HepG2 (cell line): ENCODE measurements around the gene LILRB5. TPM values are rescaled to one million over a fixed set of nuclear protein-coding genes. Genes with fewer than 3 reads are reported as not detected.
A peak's percentile ranks its signal among the peaks of the same experiment; 100 is the strongest.

Source experiments
- ARID4A ChIP-seq: sonication (generic); formaldehyde crosslinking; IDR thresholded peaks from 2 replicates; pipeline ENCODE4 v1.5.0; 2020; ENCODE audit warnings: mild to moderate bottlenecking, missing genetic modification reagents, borderline replicate concordance
- FUBP1 ChIP-seq: sonication (generic); formaldehyde crosslinking; IDR thresholded peaks from 2 replicates; pipeline ENCODE4 v1.5.1; 2020; ENCODE audit warnings: missing genetic modification reagents, mild to moderate bottlenecking, borderline replicate concordance
- HBP1 ChIP-seq: IDR thresholded peaks from 2 replicates; pipeline ENCODE4 v1.6.1; 2016; ENCODE audit warnings: low read depth, control low read depth
- HDAC2 ChIP-seq: sonication (generic); formaldehyde crosslinking; IDR thresholded peaks from 2 replicates; pipeline ENCODE4 v1.4.0; 2020; ENCODE audit warnings: missing genetic modification reagents
- KAT8 ChIP-seq: IDR thresholded peaks from 2 replicates; pipeline ENCODE4 v1.6.1; 2016; ENCODE audit warnings: missing genetic modification reagents, missing compliant biosample characterization
- PAWR ChIP-seq: sonication (generic); formaldehyde crosslinking; IDR thresholded peaks from 2 replicates; pipeline ENCODE4 v1.4.0; 2020; ENCODE audit warnings: missing genetic modification reagents, mild to moderate bottlenecking, borderline replicate concordance
- REL ChIP-seq: sonication (generic); formaldehyde crosslinking; conservative IDR thresholded peaks from 2 replicates; pipeline ENCODE4 v1.8.0; 2022; ENCODE audit warnings: mild to moderate bottlenecking, missing genetic modification reagents, moderate library complexity
- REST ChIP-seq, 2 experiments: IDR thresholded peaks; 2 replicates each; pipeline ENCODE4 v1.6.1; 2011 to 2012; ENCODE audit warnings: low read length in 2 of 2, borderline replicate concordance in 1 of 2, low read depth in 1 of 2, mild to moderate bottlenecking in 1 of 2, moderate library complexity in 1 of 2
- SAP130 ChIP-seq: IDR thresholded peaks from 2 replicates; pipeline ENCODE4 v1.6.1; 2016; ENCODE audit warnings: low read depth
- TCF7 ChIP-seq: sonication (generic); IDR thresholded peaks from 2 replicates; pipeline ENCODE4 v1.6.1; 2016; ENCODE audit warnings: antibody characterized with exemption, low read depth
- YY1 ChIP-seq: IDR thresholded peaks from 2 replicates; pipeline ENCODE4 v1.6.1; 2011; ENCODE audit warnings: low read length, low read depth, moderate library complexity, mild to moderate bottlenecking; ENCODE audit not compliant: insufficient read depth, insufficient replicate concordance
- ZBTB39 ChIP-seq: sonication (generic); formaldehyde crosslinking; IDR thresholded peaks from 2 replicates; pipeline ENCODE4 v1.5.0; 2020; ENCODE audit warnings: missing genetic modification reagents
- ZFP36L2 ChIP-seq: sonication (generic); formaldehyde crosslinking; IDR thresholded peaks from 2 replicates; pipeline ENCODE4 v1.4.0; 2020; ENCODE audit warnings: missing genetic modification reagents
- ZNF33A ChIP-seq: sonication (generic); formaldehyde crosslinking; IDR thresholded peaks from 2 replicates; pipeline ENCODE4 v1.5.1; 2020; ENCODE audit warnings: missing genetic modification reagents, mild to moderate bottlenecking, moderate library complexity, borderline replicate concordance
- polyA plus RNA-seq, 8 experiments: library from polyadenylated mRNA; depleted of rRNA in 3 of 8; stranded (reverse) in 7 of 8; unstranded in 1 of 8; fragments of >200 nt; fragmentation: Illumina TruSeq in 4 of 8; extraction: Trizol in 4 of 8; gene quantifications; 2 replicates each; pipeline versions ENCODE4 v1.2.1 to v1.2.3, GENCODE V29; 2011 to 2016; ENCODE audit warnings: low read depth in 4 of 8, missing spikeins in 1 of 8, mixed read lengths in 1 of 8; ENCODE audit not compliant: insufficient read depth in 1 of 8
- total RNA-seq, 5 experiments: library from RNA; depleted of rRNA; stranded (reverse); fragments of >200 nt; fragmentation: Illumina TruSeq; extraction: Trizol; gene quantifications; 2 replicates each; pipeline ENCODE4 v1.2.3, GENCODE V29; 2016; ENCODE audit warnings: low read depth in 1 of 5

Gene LILRB5
- total and polyA plus RNA-seq, 2 of the 13 experiments (the other 11 are each of a cell fraction or from before 2014, with no cell fraction given): not detected

GRCh38 chr19:54207983-54208783 lies 48.9 kb downstream of the LILRB5 start (continued):
- TF ChIP-seq ZNF33A (no peak), HDAC2 (no peak), PAWR (CRISPR knock-in tag) (no peak), ARID4A (CRISPR knock-in tag) (peak; percentile 39; the same call in 1 of the 2 replicates), REL (CRISPR knock-in tag) (no peak), TCF7 (no peak), SAP130 (peak; percentile 50; the same call in 1 of the 2 replicates), YY1 (no peak), REST (IDR thresholded peaks at IDR 0.05; ENCODE audit: borderline replicate concordance in 1 of 2, low read depth in 1 of 2, low read length in 2 of 2) (no peak), ZBTB39 (CRISPR knock-in tag) (no peak), KAT8 (CRISPR knock-in tag) (0 out of 2 replicates have a peak, but pooled peaks have one; percentile 30), HBP1 (no peak), FUBP1 (peak; percentile 24; the same call in 1 of the 2 replicates), ZFP36L2 (no peak)
